ENCODE results near the gene APP.

Gene APP

DNA sequence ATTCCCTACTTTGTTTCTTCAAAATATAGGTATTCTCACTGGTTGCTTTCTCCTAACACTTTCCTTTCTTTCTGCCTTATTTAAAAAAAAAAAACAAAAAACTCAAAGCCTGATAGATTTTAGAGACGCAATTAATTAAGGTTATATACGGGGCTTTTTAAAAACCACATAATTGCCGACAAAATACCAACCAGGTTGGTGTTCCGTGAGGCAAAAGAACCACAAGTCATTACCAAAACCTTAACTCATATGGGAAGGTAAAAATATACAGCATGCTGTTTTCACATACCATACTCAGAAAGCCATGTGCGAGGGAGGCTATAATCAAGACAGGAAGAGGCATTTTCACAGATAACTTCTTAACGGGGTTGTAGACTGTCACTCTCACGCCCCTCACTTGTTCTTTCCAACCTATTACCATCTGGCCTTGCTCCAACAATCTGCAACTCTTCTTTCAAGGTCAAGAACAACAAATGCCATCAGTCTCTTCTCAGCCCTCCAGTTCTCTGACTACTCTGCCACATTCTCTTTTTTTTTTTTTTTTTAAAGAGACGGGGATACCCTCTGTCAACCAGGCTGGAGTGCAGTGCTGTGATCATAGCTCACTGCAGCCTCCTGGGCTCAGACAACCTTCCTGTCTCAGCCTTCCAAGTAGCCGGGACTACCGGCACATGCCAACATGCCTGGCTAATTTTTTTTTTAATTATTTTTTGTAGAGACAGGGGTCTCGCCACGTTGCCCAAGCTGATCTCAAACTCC is 102.6 kb downstream of the APP start:
- no peak overlapping the region for H3K9ac ChIP-seq (ENCODE audit: low read depth, low read length)
- H3K9me3 ChIP-seq (ENCODE audit: control insufficient read depth, insufficient read depth, low read length) = no peaks in the 10 kb centered on the region
- no peaks in the 10 kb centered on the region for H3K36me3 ChIP-seq (ENCODE audit: insufficient read depth, low read length)
- H3K4me1 ChIP-seq (ENCODE audit: insufficient read depth, low read length) = peaks cover 75% of the 10 kb centered on the region

DNA sequence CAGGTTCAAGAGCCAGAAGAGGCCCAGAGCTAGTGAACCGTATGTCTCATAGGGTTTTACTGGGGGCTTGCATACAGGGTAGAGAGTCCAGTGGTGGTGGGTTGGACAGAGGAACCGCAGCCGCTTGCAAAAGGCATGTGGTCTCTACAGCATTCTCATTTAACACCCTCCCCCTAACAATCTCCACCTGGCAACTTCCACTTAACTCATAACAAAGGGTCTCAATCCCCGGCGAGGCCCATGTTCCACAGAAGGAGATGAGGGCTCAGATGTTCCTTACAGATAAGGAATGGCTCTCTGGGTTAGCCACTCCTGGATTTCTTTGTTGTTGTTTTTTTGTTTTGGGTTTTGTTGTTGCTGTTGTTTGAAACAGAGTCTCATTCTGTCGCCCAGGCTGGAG is 106.1 kb downstream of the APP start:
- Histone ChIP-seq H3K9ac (ENCODE audit: low read depth, low read length) (no peak overlapping the region), H3K36me3 (ENCODE audit: insufficient read depth, low read length) (no peaks in the 10 kb centered on the region), H3K9me3 (ENCODE audit: control insufficient read depth, insufficient read depth, low read length) (no peaks in the 10 kb centered on the region), H3K4me1 (ENCODE audit: insufficient read depth, low read length) (peaks cover 50% of the 10 kb centered on the region)

DNA sequence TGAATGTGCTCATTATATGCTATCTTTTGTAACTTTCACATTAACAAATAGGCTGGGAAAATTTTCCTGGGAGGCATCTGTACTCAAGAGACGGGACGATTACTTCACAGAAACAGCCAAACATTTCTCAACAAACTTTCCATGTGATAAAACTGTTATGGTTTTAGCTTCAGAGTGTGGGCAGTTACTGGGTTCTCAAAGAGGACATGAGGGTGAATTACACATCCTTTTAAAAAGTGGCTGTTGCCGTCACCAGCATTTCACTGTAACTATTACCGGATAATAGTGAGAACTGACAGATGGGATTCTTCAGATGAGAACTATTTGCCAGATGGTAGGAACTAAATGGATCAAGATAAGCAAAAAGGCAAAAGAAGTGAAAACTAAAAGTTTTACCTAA is 109.1 kb downstream of the APP start:
- Histone ChIP-seq H3K4me1 (ENCODE audit: insufficient read depth, low read length) (peaks cover 35% of the 10 kb centered on the region), H3K36me3 (ENCODE audit: insufficient read depth, low read length) (0 out of 2 replicates have a peak, but pooled peaks cover 2% of the 10 kb centered on the region), H3K9me3 (ENCODE audit: control insufficient read depth, insufficient read depth, low read length) (no peaks in the 10 kb centered on the region), H3K9ac (ENCODE audit: low read depth, low read length) (no peak overlapping the region)

GRCh38 chr21:26060335-26061115 is 110.0 kb downstream of the APP start:
- 0 out of 2 replicates have a peak, but pooled peaks cover 2% of the 10 kb centered on the region for H3K36me3 ChIP-seq (ENCODE audit: insufficient read depth, low read length)
- H3K9ac ChIP-seq (ENCODE audit: low read depth, low read length) = no peak overlapping the region
- H3K4me1 ChIP-seq (ENCODE audit: insufficient read depth, low read length) = peaks cover 32% of the 10 kb centered on the region
- H3K9me3 ChIP-seq (ENCODE audit: control insufficient read depth, insufficient read depth, low read length) = no peaks in the 10 kb centered on the region

GRCh38 chr21:26057477-26058170 is 112.9 kb downstream of the APP start:
- Histone ChIP-seq H3K9ac (ENCODE audit: low read depth, low read length) (no peak overlapping the region), H3K9me3 (ENCODE audit: control insufficient read depth, insufficient read depth, low read length) (no peaks in the 10 kb centered on the region), H3K36me3 (ENCODE audit: insufficient read depth, low read length) (0 out of 2 replicates have a peak, but pooled peaks cover 2% of the 10 kb centered on the region)

DNA sequence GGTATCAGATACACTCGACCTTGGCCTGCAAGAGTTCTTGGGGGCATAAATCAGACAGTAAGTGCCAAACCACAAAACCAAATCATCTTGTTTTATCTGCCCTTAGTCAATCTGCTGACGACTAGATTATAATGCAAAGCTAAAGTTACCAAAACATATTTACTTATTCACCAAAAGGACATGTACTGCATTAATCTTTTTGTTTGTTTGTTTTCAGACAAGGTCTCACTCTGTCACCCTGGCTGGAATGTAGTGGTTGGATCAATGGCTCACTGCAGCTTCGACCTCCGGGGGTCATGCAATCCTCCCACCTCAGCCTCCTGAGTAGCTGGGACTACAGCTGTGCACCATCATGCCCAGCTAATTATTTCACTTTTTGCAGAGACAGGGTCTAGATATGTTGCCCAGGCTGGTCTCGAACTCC is 114.7 kb downstream of the APP start:
- peaks cover 10% of the 10 kb centered on the region for H3K36me3 ChIP-seq (ENCODE audit: insufficient read depth, low read length)
- H3K4me1 ChIP-seq (ENCODE audit: insufficient read depth, low read length) = peaks cover 37% of the 10 kb centered on the region
- no peak overlapping the region for H3K9ac ChIP-seq (ENCODE audit: low read depth, low read length)
- no peaks in the 10 kb centered on the region for H3K9me3 ChIP-seq (ENCODE audit: control insufficient read depth, insufficient read depth, low read length)

More at GRCh38 chr21:26057477-26058170, 112.9 kb downstream of the APP start:
- H3K4me1 ChIP-seq (ENCODE audit: insufficient read depth, low read length) = peaks cover 28% of the 10 kb centered on the region

GRCh38 chr21:26055010-26055409 is 115.6 kb downstream of the APP start:
- Histone ChIP-seq H3K9ac (ENCODE audit: low read depth, low read length) (no peak overlapping the region), H3K36me3 (ENCODE audit: insufficient read depth, low read length) (peaks cover 10% of the 10 kb centered on the region), H3K9me3 (ENCODE audit: control insufficient read depth, insufficient read depth, low read length) (no peaks in the 10 kb centered on the region), H3K4me1 (ENCODE audit: insufficient read depth, low read length) (peaks cover 38% of the 10 kb centered on the region)

DNA sequence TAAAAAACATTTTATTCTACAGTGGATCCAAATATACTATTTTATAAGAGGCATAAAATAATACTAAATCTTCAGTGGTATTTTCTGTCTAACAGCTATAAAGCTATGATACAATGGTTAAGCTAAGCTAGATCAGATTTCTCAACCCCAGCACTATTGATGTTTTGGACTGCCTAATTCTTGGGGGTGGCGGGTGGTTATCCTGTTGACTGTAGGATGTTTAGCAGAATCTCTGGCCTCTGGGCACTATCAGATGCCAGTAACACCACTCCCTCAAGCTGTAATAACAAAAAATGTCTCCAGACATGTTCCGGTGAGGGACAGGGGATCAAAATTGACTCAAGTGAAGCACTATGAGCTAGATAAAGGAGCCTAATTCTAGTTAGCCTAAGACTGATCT is 118.5 kb downstream of the APP start:
- Histone ChIP-seq H3K36me3 (ENCODE audit: insufficient read depth, low read length) (peaks cover 24% of the 10 kb centered on the region), H3K9me3 (ENCODE audit: control insufficient read depth, insufficient read depth, low read length) (no peaks in the 10 kb centered on the region), H3K9ac (ENCODE audit: low read depth, low read length) (no peak overlapping the region), H3K4me1 (ENCODE audit: insufficient read depth, low read length) (peaks cover 31% of the 10 kb centered on the region)

DNA sequence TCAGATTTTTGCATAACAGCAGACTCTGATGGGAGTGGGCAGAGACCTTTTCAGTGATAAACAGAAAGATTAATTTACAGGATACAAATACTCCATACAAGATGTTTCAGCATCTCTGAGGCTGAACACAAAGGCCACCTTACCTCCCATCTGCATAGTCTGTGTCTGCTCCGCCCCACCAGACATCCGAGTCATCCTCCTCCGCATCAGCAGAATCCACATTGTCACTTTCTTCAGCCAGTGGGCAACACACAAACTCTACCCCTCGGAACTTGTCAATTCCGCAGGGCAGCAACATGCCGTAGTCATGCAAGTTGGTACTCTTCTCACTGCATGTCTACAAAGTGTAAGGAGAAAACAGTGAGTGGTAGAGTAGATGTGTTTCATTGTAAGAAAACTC is 119.7 kb downstream of the APP start:
- Histone ChIP-seq H3K9ac (ENCODE audit: low read depth, low read length) (no peak overlapping the region), H3K4me1 (ENCODE audit: insufficient read depth, low read length) (peaks cover 28% of the 10 kb centered on the region), H3K9me3 (ENCODE audit: control insufficient read depth, insufficient read depth, low read length) (no peaks in the 10 kb centered on the region), H3K36me3 (ENCODE audit: insufficient read depth, low read length) (peaks cover 25% of the 10 kb centered on the region)

DNA sequence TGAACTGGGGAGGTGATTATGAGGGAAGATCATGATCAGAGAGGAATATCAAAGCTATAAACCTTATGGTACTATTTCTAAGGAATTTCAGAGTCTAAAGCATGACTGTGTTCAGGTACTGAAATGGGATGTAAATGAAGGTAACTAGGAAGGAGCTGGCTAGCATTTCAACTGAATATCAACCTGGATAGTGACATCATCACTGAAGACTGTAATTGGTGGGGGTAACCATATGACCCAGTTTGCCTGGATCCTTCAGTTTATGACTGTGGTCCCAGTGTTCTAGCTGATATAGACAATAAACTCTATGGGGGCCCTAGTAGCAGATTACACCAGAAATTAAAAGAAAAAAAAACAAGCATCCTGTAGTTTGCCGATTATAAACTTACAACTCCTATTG is 120.8 kb downstream of the APP start:
- peaks cover 30% of the 10 kb centered on the region for H3K36me3 ChIP-seq (ENCODE audit: insufficient read depth, low read length)
- no peak overlapping the region for H3K9ac ChIP-seq (ENCODE audit: low read depth, low read length)
- no peaks in the 10 kb centered on the region for H3K9me3 ChIP-seq (ENCODE audit: control insufficient read depth, insufficient read depth, low read length)
- H3K4me1 ChIP-seq (ENCODE audit: insufficient read depth, low read length) = peaks cover 18% of the 10 kb centered on the region

DNA sequence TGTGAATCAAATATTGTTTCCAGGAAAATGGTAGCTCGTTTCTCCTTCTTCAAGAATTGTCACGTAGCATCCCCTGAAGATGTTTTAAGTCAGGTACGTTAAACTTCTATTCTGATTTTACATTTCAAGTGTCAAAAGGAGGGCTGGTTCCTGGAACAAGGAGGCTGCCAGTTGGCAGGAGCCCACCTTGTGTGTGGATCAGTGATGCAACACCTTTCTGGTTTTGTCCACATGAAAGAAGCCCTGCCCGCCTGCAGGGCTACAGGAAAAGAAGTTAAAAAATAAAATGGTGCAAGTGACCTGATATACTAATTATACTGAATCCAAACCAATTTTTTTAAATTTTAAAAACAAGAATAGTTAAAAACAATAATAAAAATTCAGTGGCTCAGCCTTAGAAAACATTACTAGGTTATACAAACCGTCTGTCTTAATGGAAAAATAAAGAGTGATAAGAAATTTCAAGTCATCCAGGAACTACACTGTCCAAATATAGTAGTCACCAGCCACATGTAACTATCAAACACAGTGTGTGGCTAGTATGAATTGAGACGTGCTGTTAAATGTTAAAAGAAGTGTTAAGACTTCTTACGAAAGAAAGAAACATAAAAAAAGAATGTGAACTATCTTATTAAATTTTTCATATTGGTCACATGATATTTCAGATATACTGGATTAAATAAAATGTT is 123.1 kb downstream of the APP start:
- Histone ChIP-seq H3K4me1 (ENCODE audit: insufficient read depth, low read length) (peaks cover 15% of the 10 kb centered on the region), H3K9ac (ENCODE audit: low read depth, low read length) (no peak overlapping the region), H3K36me3 (ENCODE audit: insufficient read depth, low read length) (peaks cover 30% of the 10 kb centered on the region), H3K9me3 (ENCODE audit: control insufficient read depth, insufficient read depth, low read length) (no peaks in the 10 kb centered on the region)

DNA sequence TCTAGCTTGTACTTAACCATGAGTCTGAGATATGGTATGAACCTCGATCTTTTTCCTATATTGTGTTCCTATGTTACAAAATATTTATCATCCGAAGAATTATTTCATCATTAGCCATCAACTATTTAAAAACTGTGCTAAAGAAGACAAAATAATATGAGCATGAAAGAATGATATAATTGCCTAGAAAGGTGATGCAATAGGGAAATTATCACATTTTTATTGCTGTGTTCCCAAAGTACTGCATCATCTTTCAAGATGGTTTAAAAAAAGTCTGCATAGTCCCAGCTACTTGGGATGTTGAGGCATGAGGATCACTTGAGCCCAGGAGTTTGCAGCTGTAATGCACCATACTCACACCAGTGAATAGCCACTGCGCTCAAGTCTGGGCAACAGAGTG is 126.7 kb downstream of the APP start:
- Histone ChIP-seq H3K9ac (ENCODE audit: low read depth, low read length) (no peak overlapping the region), H3K9me3 (ENCODE audit: control insufficient read depth, insufficient read depth, low read length) (no peaks in the 10 kb centered on the region), H3K36me3 (ENCODE audit: insufficient read depth, low read length) (peaks cover 12% of the 10 kb centered on the region), H3K4me1 (ENCODE audit: insufficient read depth, low read length) (peaks cover 3% of the 10 kb centered on the region)

- Histone ChIP-seq H3K4me1 (ENCODE audit: insufficient read depth, low read length) (peaks cover 5% of the 10 kb centered on the region), H3K9ac (ENCODE audit: low read depth, low read length) (no peak overlapping the region), H3K9me3 (ENCODE audit: control insufficient read depth, insufficient read depth, low read length) (no peaks in the 10 kb centered on the region), H3K36me3 (ENCODE audit: insufficient read depth, low read length) (peaks cover 9% of the 10 kb centered on the region)
Measured at GRCh38 chr21:26042181-26042876, 128.2 kb downstream of the APP start.

Measured in ES-I3 (cell line).